NCI-H1436 treated with DMSO at 0.1 percent for 48 hours (cell line): ENCODE data around the gene NEURL2.
"Not testable (repeated sequence)": the region's sequence is repeated elsewhere in the genome, so short reads cannot be mapped to it uniquely, and the experiment has no call there.

Experiments used
- DNase-seq: peaks from one replicate; lab custom pipeline; 2025; lab: John Stamatoyannopoulos, UW

NEURL2 gene

DNA sequence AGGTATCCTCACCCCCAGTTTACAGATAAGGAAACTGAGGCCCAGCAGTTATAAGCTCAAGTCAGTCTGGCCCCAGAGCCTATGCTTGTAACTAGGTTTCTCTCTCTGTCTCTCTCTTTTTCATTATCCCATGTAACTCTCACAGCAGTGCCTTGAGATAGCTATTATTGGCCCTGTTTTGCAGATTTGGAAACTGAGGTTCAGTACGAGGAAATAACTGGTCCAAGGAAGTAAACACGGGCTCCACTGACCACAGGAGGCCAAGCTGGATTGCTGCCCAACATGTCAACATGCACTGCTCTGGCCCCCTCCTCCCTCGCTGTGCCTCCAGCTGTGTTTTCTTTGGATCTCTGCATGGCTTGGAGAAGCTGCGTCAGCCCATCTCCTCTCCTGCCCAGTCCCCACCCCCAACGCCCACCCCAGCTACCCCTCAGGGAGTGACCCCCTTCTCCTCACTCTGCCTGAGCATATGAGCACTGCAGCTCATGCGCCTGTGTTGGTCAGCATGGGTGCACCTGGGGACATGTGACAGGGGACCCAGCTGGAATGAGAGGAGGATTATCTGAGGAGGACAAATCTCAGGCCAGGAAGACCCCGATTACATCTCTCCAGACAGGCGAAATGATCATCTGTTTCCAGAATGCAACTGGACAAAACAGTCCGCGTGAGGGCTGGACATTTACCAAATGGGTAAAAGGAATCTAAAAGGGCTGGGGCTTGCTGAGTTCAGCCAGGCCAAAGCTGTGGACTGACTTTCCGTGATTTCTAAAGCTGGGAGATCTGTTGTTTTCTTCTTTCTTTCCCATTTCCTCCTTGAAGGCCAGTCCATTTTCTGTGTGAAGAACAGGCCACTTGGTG lies 28.8 kb upstream of the NEURL2 start:
- no peak for DNase-seq

DNA sequence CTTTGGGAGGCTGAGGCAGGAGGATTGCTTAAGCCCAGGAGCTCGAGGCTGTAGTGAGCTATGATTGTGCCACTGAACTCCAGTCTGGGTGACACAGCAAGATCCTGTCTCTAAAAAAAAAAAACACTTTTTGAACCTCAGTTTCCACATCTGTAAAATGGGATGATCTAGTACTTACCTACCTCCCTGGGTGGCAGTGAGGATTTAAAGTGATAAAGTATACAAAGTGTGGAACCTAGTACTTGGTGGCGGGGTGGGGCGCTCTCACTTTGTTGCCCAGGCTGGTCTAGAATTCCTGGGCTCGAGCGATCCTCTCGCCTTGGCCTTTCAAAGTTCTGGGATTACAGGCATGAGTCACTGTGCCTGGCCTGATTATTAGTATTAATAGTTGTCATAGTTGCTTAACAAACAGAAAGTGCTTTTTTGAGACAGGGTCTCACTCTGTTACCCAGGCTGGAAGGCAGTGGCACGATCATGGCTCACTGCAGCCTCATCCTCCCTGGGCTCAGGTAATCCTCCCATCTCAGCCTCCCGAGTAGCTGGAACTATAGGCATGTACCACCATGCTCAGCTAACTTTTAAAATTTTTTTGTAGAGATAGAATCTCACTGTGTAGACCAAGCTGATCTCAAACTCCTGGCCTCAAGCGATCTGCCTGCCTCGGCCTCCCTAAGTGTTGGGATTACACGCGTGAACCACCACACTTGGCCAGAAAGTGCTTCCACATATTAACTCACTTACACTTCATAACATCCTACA lies 27.9 kb upstream of the NEURL2 start:
- DNase-seq = no peak

DNA sequence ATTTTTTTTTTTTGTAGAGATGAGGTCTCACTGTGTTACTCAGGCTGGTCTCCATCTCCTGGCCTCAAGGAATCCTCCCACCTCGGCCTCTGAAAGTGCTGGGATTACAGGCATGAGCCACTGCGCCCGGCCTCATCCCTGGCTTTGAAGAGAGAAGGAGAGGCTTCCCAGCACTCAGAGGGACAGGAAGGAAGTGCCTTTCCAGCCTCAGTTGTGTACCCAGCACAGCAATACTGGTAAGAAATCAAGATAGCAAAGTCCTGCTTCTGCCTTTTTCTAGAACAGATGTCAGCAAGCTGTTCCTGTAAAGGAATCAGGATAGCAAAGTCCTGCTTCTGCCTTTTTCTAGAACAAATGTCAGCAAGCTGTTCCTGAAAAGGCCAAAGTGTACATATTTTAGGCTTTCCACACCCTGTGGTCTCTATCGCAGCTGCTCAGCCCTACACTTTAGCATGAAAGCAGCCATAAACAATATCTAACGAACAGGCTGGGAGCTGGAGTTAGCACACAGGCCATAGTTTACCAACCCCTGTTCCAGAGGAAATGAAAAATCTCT lies 27.3 kb upstream of the NEURL2 start:
- DNase-seq = no peak

DNA sequence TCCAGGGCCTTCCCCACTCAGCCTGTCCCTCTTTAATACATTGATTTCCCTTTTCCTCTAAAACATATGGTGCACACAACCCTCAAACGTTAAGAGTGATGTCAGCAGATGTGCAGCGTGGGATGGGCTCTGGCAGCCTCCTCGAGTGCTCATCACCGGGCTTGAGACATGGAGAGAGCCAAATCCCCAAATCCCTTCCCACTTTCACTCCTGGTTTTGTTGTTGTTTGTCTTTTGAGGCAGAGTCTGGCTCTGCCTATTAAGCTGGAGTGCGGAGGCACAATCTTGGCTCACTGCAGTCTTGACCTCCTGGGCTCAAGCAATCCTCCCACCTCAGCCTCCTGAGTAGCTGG lies 26.8 kb upstream of the NEURL2 start:
- DNase-seq = no peak

DNA sequence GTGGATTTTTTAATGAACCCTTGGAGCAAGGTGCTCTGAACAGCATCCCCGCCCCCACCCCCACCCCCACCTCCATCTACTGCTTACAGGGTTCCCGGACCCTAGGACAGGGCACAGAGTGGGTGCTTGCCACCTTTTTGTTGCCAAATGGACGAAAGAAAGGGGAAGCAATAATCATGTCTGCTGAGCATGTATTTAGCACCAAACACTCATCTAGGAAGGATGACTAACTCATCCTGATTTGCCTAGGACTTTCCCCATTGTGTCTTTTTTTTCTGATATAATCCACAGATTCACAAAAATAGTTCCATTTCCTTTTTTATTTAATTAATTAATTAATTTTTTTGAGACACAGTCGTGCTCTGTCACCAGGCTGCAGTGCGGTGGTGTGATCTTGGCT lies 22.1 kb upstream of the NEURL2 start:
- no peak for DNase-seq

DNA sequence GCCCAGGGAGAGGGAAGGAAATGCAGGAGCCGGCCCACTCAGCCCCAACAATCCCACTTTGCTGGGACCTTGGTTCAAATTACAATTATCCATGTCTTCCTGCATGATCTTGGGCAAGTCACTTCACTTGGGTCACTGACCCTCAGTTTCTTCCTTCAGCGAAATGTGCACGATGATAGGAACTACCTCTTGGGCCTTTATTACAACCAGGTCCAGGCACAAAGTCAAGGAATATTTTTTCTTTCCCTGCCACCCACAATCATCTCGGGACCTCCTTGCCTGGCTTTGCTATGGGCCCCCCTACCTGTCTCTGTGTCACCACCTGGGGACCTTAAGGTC lies 21.3 kb upstream of the NEURL2 start:
- no peak for DNase-seq

DNA sequence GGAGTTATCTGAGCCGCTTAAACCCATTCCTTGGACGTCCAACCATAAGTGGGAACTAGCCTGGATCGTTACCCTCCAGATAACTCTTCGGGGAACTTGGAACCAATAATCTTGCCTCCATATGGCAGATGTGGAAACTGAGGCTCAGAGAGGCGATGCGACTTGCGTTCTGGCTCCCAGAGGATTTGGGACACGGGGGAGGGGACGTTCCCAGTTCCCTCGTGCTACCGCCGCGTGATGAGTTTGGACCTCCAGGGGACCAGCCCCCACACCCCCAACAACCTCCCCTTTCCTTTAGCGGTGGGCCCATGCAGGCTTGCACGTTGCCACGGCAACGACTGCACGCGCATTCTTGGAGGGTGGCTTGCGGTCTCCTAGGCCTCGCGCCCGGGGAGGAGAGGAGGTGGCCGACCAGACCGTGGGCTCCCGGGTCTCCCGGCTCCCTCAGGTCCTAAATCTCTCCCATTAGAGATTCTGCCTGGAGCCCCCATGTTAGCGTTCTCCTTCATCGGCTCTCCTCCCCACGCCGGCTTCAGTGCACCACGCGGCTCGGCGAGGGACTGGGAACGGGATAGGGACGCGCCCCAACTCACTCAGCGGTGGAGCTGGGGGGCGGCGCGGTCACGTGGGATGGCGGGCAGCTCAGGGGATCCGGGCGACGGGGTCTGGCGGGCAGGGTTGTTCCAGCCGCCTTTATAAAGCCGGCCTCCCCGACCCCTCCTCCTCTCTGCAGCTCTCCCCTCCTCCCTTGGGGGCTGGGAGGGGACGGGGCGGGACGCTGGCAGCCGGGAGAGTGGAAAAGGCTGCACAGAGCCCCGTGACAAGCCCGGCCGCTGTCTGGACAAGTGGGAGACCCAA lies 20.7 kb upstream of the NEURL2 start, which contains the start of gene PLTP:
TSS of gene PLTP (minus strand) at position 670 of the 858 bp plus-strand sequence. CDS start 703 bp downstream, outside the sequence.
- DNase-seq = no peak

DNA sequence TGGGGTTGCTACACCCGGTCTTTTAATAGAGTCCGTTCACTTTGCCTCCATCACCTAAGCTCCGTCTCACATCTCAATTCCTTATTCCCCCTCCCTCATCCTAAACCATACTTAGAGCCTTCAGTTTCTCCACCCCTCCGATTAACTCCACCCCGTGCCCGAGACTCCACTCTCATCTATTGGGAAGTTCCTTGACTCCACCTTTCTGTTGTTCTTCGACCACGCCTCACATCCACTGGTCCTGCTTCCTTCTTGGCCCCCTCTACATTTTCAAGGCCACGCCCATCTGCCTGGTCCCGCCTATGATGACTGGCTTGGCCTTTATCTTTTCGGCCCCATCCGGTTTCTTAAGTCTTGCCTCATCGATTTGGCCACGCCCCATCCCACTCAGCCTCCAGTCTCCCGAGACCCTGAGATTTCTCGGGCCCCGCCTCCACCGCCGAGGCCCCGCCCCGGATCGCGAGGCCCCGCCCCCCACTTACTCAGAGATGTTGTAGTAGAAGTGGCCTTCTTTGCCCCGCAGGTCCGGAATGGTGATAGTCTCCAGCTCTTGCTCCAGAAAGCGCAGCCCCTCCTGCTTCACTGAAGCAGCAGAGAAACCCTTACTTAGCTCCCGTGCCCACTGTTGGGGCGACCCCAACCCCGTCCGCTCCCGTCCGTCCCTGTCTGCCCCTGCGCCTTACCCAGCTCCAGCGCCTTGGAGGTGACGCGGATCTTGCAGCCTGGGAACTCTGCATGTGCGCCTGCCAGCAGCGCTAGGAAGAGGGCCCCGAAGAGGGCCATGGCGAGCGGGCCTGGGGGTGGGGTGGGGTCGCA lies 19.9 kb upstream of the NEURL2 start:
- DNase-seq = peak; percentile 95

DNA sequence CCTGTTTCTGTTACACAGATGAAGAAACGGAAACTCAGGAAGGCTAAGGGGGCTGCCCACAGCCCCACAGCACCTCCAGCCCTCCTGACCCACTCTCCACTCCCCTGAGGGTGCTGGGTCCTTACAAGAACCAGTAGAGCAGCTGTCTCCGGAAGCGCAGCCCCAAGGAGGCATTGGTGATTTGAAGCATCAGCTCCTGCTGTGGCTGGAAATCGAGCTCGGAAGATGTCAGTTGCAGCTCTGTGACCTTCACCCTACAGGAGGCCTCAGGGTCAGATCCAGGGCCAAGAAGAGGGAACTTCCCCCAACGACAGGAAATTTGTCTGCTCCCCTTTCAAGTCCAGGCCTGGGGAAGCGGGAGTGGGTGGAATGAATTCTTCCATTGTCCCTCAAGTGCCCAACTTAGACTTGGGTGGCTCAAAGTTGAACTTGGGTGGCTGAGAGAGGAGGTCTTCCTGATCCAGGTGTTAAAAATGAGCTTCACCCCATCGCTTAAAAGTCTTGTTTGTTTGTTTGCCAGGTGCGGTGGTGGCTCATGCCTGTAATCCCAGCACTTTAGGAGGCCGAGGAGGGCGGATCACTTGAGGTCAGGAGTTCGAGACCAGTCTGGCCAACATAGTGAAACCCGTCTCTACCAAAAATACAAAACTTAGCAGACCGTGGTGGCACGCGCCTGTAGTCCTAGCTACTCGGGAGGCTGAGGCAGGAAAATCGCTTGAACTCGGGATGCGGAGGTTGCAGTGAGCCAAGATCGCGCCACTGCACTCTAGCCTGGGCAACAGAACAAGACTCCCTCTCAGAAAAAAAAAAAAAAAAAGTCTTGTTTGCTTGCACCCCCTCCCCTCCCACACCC lies 19.0 kb upstream of the NEURL2 start:
- DNase-seq = no peak

DNA sequence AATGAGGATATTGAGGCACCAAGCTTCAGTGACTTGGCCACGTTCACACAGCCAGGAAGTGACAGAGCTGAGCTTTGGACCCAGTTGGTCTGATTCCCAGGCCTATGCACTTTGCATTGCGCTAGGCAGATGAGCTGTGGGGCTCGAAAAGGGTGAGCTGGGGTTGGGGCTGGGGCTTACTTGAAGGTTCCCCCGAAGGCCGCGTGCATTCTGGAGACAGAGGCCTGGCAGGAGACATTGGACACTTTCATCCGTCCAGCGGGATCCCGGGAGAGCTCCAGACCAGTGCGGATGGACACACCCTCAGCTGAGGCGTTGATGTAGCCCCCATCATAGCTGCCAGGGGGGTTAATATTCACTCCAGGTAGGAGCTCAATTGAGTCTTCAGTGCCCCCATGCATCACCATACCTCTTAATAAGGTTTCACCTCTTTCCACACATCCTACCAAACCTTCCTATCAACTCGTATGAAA lies 18.4 kb upstream of the NEURL2 start:
- no peak for DNase-seq

DNA sequence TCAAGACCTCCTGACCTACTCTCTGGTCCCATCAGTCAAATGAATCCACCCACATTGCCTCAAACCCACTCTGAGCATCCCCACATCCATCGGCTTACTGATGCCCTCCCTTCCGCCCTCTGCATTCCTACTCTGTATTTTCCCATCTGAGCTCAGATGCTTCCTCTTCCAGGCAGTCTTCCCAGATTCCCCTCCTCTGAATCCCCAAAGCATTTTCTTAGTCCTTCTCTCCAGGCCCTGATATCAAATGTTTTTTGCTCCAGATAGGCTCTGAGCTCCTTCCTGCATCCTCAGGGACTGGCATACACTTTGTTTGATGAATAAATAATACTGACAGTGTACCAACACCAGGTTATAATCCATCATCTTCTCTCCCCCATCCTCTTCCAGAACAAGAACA lies 17.1 kb upstream of the NEURL2 start:
- no peak for DNase-seq

DNA sequence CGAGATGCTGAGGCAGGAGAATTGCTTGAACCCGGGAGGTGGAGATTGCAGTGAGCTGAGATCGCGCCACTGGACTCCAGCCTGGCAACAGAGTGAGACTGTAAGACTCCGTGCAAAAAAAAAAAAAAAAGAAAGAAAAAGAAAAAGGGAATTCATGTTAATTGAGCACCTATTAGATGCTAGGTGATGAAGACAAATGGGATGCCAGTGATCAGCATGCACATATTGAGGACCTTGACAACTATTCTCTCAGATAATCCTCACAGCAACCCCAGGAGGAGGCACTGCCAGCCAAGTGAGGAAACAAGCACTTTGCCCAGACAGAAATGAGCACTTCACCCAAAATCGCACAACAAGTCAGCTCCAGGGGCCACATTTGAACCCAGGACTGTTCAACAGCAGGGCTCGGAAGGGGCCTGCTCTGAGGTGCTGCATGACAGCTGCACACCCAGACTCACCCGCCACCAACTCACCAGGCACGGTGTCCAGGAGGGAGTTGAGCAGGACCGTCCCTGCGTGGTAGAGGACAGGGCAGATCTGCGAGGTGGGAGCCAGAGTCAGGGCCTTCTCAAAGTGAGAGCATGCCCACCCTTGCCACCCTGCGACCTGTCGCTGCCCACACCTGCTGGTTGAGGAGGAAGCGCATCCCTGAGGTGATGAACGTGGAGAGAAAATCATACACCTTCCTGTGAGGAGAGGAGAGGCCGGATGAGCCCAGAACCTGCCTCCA lies 16.4 kb upstream of the NEURL2 start:
- no peak for DNase-seq

DNA sequence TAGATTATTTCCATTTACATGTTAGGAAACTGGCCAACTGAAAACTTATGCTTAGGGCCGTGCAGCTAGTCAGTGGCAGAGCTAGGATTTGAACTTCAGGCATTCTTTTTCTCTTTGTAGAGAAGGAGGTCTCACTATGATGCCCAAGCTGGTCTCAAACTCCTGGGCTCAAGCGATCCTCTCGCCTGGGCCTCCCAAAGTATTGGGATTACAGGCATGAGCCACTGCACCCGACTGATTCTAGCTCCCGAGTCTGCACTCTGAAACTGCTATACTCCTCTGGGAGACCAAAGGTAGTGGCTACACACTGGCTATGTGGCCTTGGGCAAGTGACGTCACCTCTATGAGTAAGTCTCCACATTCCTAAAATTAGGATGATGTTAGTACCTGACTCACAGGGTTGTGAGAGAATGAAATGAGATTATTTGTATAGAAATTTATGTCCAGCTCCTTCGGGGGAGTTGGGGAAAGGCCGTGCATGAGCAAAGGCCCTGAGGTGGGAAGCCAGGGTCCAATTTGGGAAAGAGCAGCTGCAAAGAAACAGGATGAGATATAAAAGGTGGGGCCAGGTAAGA lies 14.6 kb upstream of the NEURL2 start:
- DNase-seq = no peak

DNA sequence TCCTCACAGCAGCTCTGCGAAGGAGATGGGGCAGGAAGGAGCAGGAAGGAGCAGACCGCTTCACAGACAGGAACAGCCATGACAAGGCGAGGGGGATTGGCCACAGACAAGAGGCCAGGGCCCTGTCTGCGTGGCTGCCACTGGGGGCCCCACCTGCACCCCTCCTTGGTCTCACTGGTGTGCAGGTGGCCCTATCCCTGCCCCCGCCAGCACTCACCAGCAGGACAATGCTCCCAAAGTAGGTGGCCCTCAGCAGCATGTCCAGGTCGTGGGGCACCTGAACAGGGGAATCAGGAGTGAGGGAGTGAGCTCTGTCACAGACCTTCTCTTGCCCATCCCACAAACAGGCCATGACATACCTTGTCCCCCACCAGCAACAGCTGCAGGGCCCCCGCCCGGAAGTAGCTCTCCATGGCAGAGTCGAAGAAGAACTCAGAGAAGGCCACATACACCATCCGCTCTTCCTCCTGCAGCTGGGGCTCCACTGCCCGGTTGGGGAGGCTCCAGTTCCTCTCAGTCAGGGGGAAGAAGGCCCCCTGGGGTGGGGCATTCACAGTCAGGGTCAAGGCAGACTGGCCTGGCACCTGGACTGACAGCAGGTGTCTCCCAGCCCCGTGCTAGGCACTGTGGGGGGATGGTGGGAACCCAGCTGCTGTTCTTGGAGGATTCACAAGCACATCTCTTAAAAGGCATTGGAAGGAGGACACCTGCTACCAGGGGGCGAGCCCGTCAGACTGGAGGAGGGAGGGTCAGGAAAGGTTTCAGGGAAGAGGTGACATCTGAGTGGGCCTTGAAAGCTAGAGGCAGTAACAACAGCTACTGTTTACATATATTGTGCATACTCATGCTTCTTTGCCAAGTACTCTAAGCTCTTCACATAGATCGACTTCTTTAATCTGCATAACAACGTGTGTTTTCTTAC lies 13.8 kb upstream of the NEURL2 start:
- no peak for DNase-seq

DNA sequence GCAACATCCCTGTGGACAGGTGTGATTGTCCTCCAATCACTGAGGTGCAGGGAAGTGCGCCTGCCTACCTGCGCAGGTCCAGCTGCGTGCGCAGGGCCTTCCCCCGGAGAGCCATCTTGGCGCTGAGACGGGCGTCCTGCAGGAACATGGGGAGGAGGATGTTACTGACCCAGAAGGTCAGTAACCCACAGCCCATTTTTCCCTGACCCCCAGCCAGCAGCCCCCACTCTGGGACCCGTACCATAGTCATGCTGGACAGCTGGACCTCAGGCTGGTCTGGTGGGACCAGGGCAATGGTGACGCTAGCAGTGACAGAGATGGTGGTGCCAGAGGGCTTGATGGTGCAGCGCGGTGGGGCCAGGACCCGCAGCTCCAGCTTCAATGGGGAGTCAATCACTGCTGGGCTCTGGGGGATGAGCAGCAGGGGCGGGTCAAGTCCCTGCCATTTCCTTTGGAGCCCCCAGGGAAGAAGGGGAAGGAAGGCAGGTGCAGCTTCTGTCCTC lies 11.2 kb upstream of the NEURL2 start:
- DNase-seq = no peak

DNA sequence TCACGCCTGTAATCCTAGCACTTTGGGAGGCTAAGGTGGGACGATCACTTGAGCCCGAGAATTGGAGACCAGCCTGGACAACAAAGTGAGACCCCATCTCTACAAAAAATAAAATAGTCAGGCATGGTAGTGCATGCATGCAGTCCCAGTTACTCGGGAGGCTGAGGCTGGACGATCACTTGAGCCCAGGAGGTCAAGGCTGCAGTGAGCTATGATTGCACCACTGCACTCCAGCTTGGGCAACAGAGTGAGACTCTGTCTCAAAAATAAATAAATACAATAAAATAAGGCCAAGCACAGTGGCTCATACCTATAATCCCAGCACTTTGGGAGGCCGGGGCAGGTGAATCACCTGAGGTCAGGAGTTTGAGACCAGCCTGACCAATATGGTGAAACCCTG lies 10.3 kb upstream of the NEURL2 start:
- DNase-seq = not testable (repeated sequence)

DNA sequence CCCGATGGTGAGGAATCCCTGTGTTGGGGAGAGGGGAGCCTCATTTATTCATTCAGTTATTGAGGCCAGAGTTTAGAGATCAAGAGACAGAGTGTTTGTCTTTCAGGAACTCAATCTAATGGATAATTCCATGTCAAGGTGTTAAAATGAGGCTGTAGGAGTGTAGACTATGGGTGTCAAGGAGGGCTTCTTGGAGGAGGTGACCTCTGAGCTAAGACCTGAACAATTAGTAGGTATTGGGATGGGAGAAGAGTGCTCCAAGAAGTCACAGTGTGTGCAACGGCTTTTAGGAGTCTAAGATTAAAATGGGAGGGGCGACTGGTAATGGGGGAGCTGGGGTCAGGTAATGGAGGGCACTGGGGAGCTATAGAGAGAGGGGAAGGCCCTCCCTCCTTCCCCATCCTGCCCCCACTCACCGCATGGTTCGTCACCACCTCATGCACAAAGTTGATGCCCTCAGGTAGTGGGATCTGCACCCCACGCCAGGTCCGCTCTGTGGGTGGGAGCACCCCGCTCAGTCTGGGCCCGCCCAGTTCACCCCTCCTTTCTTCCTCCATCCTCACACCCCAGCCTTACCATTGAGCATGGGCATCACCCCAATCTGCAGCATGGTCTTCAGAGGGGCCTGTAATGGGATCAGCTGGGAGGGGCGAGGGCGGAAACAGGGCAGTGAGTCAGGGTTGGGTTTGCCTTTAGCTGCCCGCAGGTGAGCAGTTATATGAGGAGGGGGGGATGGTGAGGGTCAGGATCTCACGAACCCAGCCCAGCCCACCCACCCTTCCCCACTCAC lies 8.2 kb upstream of the NEURL2 start:
- no peak for DNase-seq
